NCI-H2227 (cell line): ENCODE data around the gene CD164.
"Not testable (repeated sequence)": the region's sequence is repeated elsewhere in the genome, so short reads cannot be mapped to it uniquely, and the experiment has no call there.

Experiments used
- DNase-seq: peaks from one replicate; lab custom pipeline; 2025; ENCODE audit not compliant: unreplicated experiment; lab: John Stamatoyannopoulos, UW

CD164 gene

GRCh38 chr6:109377717-109378116, 4.5 kb downstream of the CD164 start:
- DNase-seq = no peak

GRCh38 chr6:109374326-109374892, 7.9 kb downstream of the CD164 start:
- DNase-seq = no peak

GRCh38 chr6:109373762-109374161, 8.5 kb downstream of the CD164 start:
- no peak for DNase-seq

- DNase-seq = no peak
Observed at GRCh38 chr6:109373331-109373730, 8.9 kb downstream of the CD164 start.

GRCh38 chr6:109372130-109372529, 10.1 kb downstream of the CD164 start:
- no peak for DNase-seq

GRCh38 chr6:109370792-109371191, 11.5 kb downstream of the CD164 start:
- no peak for DNase-seq

GRCh38 chr6:109370336-109370735, 11.9 kb downstream of the CD164 start:
- DNase-seq = no peak

GRCh38 chr6:109369728-109370127, 12.5 kb downstream of the CD164 start:
- no peak for DNase-seq

- not testable (repeated sequence) for DNase-seq
Observed at GRCh38 chr6:109364382-109365078, 17.7 kb downstream of the CD164 start.

- no peak for DNase-seq
Observed at GRCh38 chr6:109363753-109364152, 18.5 kb downstream of the CD164 start.

- no peak for DNase-seq
Observed at GRCh38 chr6:109362102-109362884, 20.0 kb downstream of the CD164 start.

- DNase-seq = no peak
Observed at GRCh38 chr6:109360791-109361190, 21.5 kb downstream of the CD164 start.

GRCh38 chr6:109360281-109360680, 22.0 kb downstream of the CD164 start:
- no peak for DNase-seq

- no peak for DNase-seq
Observed at GRCh38 chr6:109359248-109359647, 23.0 kb downstream of the CD164 start.

- no peak for DNase-seq
Observed at GRCh38 chr6:109358204-109358603, 24.1 kb downstream of the CD164 start.

- DNase-seq = no peak
Observed at GRCh38 chr6:109356237-109356636, 26.0 kb downstream of the CD164 start.

GRCh38 chr6:109351231-109352130, 30.8 kb downstream of the CD164 start:
- DNase-seq = no peak

GRCh38 chr6:109349419-109349987, 32.8 kb downstream of the CD164 start:
- no peak for DNase-seq

GRCh38 chr6:109348226-109348625, 34.0 kb downstream of the CD164 start:
- DNase-seq = no peak

- DNase-seq = no peak
Observed at GRCh38 chr6:109347779-109348178, 34.5 kb downstream of the CD164 start.

GRCh38 chr6:109345986-109346385, 36.3 kb downstream of the CD164 start:
- peak; percentile 1 for DNase-seq
